Suppressor macrophage treated with lipopolysaccharide for 4 hours (primary cell): ENCODE measurements around the gene CNGA3.

Experiments used
- DNase-seq: peaks from one replicate; pipeline ENCODE4 v3.0.0-alpha.2; 2020

The CNGA3 gene

DNA sequence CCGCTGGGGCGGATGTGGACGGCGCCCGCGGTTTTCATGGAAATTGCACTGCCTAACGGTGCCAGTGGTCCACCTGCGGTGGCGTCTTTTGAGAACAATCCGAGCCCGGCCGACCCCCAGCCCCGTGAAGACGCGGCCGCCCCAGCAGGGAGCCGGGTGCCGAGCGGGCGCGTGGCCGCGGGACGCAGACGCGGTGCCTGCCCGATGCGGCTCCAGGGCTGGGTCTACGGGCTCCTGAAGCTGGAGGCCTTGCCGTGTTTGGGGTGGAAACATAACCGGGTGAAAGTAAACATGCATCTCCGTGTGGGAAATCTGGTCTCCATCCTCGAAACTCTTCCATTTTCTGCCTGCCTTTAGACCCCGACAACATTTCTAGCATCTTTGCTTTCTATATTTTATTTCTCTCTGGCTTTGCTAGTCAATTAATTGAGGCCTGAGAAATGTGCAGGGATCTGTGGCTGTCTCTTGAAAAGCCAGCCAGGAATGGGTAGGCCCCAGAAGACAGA is 99.0 kb downstream of the CNGA3 start:
- no peak for DNase-seq

DNA sequence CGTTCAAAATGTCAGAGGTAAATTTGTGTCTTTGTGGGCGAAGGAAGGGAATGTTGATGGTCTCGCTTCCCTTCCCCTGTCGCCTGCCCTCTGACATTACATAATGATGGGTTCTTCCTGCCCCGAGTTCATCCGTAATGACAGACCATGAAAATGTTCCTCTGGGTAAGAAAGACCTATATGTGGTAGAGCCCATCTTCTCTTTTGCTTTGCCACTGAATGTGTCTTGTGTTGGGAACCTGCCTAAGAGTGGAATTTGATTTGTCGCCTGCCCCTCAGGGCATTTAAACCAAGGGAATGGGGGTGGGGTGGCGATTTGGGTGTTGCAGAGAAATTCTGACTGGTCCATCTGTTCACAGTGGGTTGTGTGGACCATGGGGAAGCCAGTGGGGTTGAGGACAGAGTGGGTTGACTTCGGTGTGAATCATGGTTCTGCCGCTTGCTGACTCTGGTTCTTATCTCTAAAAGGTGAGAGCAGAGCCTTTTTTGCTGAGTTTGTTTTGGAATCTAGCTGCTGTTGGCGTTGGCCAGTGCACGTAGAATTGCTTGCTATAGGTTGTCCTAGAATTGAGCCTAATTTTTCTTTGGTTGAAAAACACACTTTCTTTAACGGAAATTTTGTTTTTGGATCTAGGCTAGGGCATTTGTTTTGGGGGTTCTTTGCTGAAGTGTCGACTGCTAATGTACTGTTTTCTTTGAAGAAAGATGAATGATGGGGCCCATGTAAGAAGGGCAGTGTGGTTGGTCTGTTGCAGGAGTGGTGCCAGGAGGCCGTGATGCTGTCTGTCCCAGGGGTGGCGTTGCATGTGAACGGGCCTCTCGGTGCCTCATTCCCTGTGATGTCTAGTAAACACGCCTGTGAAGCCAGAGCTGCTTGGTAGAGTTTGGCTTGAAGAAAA is 99.7 kb downstream of the CNGA3 start:
- DNase-seq = peak; percentile 51

DNA sequence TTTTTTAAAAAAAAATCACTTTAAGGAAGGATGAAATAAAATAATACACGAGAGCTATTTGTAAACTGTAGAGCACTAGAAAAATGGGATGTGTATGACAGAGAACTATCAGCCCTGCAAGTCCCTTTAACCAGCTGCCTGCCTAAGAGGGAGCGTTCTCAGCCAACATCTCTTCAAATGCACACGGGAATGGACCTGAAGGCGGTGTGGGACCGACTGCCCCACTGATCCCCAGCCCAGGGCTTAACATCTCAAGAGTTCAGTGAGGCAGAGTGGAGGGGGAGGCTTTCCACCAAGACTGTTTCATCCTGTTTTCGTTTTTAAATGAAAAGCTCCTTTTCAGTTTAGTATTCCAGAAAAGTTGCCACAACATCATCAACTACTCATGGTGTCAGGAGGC is 100.6 kb downstream of the CNGA3 start:
- DNase-seq = no peak
